Measurements from ENCODE around the gene RALGAPA1.
"Not testable (repeated sequence)": the region's sequence is repeated elsewhere in the genome, so short reads cannot be mapped to it uniquely, and the experiment has no call there.

Gene RALGAPA1

DNA sequence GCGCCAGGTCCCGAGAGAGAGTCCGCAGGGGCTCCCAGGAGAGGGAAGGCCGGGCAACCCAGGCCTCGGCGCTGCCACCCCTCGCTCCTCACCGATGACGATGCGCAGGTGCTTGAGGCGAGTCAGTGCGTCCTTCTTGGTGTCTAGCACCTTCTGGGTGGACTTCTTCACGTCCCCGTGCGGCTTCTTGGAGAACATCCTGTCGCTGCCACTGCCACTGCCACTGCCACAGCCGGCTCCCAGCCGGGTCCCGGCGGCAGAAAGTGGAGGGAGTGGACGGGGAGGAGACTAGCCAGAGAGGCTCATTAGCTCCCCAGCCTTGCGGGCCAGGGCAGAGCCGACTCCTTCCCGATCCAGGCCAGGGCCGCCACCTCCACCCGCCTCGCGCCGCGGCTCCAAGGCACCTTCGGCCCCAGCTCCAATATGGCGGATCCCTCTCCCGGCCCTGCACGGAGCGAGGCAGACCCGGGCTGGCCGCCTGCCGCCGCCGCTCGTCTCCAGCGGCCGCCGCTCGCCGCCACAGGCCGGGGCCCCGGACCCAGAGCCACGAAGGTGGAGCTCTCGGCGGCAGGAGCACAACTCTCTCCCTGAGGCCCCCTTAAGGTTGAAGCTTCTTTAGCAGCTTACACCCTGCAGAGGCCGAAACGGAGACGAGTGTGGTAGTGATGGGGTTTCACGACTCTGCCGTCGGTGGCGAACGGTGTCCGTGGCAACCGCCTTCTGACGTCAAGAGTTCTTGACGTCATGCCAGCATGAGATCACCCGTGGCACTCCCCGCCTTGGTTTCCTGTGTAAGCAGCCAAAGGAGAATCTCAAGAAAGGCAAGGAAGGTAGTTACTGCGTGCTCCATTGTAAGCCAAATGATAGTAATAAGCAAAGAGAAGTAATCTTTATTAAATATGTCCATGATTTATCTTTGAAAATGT is at the start of gene RALGAPA1:
Gene RALGAPA1, minus strand, starts transcription at position 658 of the 926 bp plus-strand sequence. Its CDS starts 460 bp downstream, at position 198.
- peak; percentile 87 for FAIRE-seq

DNA sequence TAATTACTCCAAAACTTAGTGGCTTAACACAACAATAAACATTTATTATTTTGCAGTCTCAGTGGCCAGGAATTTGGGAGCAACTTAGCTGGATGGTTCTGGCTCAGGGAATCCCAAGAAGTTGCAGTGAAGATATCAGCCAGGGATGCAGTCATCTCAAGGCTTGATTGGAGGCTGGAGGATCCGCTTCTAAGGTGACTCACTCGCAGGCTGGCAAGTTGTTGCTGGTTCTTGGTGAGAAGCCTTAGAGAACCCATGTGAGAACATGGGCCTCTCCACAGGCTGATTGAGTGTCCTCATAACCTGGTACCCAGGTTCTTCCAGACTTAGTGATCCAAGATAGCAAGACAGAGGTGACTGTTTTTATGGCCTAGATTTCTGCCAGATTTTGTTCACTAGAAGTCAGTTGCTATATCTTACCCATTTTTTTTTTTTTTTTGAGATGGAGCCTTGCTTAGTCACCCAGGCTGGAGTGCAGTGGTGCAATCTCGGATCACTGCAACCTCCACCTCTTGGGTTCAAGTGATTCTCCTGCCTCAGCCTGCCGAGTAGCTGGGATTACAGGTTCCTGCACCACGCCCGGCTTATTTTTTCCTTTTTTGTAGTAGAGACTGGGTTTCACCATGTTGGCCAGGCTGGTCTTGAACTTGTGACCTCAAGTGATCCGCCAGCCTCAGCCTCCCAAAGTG is 49.6 kb upstream of the RALGAPA1 start:
- FAIRE-seq: no peak

DNA sequence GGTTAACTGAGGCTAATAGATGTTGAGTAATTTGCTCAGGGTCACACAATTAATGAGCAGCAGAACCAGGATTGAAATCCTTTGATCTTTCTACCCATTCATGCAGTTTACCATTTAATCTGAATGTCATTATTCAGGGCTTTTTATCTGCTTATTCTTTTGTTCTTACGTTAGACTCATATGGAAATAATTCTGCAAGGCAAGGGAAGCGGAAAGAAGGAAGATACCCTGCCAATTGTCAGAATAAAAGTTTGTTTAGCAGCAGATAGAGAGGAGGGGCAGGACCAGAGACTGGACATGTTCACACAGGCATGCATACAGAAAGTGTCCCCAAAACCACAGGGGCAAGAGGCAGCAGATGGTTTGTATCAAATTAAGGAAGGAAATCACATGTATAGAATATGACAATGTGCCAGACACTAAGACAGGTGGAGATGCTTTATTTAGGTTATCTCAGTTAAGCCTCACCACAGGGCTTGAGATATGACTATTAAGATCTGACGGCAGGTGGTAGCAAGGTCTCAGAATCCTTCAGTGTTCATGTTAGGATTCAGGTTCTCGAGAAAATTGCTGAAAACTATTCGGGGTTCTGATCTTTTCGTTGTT is 46.9 kb upstream of the RALGAPA1 start:
- FAIRE-seq: no peak

DNA sequence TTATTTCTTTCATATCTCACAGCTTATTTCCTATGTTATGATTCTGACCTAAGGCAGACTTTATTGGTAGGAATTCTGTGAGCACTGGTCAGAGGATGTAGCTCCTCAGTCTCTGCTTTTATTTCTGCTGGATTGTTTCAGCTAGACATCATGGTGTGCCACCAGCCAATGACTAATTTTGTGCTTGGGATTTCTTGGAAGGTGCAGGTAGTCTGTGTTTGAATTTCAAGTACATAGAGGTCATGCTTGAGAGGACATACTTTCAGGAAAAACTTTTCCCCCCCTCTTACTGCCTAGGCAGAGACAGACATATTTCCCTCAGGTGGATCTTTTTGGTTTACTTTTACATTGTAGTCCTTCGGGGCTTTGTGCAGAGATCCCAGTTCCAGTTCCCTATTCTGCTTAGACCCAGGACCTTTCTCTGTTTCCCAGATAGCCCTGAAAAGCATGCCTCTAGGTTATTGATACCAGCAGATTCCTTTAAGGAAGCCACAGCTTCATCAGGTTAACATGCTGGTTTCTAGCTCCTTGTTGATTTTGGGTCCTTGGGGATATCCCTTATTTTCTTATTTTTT is 45.7 kb upstream of the RALGAPA1 start:
- FAIRE-seq: no peak

DNA sequence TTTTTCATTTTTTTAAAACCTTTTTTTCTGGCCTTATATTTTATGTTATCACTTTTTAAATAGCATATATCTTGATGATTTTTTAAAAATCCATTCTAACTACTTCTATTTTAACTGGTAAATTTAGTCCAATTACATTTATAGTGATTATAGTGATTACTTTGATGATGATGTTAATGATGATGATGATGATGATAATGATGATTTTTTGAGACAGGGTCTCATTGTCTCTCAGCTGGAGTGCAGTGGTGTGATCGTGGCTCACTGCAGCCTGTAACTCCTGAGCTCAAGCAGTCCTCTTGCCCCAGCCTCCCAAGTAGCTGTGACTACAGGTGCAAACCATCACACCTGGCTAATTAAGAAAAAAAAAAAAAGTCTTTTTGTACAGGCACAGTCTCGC is 44.1 kb upstream of the RALGAPA1 start:
- no peak for FAIRE-seq

DNA sequence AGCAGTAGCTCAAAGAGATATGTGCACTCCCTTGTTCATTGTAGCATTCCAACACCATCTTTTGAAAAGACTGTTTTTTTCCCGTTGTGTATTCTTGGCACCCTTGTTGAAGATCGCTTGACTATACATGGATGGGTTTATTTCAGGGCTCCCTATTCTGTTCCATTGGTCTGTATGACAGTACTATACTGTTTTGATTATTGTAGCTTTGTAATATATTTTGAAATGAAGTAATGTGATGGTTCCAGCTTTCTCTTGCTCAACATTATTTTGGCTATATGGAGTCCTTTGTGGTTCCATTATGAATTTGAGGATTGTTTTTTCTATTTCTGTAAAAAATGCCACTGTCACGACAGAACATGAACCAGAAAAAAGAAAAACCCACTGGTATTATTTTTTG is 42.7 kb upstream of the RALGAPA1 start:
- FAIRE-seq: no peak

DNA sequence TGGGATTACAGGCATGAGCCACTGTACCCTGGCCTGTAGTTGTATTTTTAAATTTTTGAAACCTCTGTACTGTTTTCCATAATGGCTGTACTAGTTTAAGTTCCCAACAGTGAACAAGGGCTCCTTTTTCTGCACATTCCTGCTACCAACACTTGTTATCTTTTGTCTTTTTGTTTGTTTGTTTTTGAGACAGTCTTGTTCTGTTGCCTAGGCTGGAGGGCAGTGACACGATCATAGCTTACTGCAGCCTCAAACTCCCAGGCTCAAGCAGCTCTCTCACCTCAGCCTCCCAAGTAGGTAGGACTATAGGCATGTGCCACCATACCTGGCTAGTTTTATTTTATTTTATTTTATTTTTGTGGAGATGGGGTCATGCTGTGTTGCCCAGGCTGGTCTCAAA is 40.0 kb upstream of the RALGAPA1 start:
- FAIRE-seq: no peak

DNA sequence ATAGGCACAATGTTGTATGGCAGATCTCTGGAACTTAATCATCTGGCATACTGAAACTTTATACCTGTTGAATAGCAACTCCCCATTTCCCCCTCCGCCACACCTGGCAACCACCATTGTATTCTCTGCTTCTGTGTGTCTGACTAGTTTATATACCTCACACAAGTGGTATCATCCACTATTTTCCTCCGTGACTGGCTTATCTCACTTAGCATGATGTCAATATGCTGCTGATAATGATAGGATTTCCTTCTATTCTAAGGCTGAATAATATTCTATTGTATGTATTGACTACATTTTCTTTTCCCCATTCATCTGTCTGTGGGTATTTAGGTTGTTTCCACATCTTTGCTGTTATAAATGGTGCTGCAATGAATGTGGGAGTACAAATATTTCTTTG is 38.5 kb upstream of the RALGAPA1 start:
- no peak for FAIRE-seq

DNA sequence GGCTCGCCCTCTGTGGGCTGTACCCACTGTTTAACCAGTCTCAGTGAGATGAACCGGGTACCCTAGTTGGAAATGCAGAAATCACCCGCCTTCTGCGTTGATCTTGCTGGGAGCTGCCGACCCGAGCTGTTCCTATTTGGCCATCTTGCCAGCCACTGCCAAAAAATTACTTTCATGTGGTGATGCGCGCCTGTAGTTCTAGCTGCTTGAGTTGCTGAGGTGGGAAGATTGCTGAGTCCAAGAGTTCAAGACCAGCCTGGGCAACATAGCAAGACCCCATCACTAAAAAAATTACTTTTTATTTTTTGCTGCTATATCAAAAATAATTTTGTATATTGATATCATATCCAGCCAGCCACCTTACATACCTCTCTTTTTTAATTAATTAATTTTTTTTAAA is 35.4 kb upstream of the RALGAPA1 start:
- FAIRE-seq: no peak

DNA sequence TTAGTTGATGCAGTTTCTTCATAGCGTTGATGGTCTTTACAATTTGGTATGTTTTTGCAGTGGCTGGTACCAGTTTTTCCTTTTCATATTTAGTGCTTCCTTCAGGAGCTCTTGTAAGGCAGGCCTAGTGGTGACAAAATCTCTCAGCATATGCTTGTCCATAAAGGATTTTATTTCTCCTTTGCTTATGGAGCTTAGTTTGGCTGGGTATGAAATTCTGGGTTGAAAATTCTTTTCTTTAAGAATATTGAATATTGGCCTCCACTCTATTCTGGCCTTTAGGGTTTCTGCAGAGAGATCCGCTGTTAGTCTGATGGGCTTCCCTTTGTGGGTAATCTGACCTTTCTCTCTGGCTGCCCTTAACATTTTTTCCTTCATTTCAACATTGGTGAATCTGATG is 33.1 kb upstream of the RALGAPA1 start:
- FAIRE-seq: not testable (repeated sequence)

DNA sequence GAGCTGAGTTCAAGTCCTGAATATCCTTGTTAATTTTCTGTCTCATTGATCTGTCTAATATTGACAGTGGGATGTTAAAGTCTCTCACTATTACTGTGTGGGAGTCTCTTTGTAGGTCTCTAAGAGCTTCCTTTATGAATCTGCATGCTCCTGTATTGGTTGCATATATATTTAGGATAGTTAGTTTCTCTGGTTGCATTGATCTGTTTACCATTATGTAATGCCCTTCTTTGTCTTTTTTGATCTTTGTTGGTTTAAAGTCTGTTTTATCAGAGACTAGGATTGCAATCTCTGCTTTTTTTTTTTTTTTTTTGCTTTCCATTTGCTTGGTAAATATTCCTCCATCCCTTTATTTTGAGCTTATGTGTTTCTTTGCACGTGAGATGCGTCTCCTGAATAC is 32.6 kb upstream of the RALGAPA1 start:
- FAIRE-seq: not testable (repeated sequence)

DNA sequence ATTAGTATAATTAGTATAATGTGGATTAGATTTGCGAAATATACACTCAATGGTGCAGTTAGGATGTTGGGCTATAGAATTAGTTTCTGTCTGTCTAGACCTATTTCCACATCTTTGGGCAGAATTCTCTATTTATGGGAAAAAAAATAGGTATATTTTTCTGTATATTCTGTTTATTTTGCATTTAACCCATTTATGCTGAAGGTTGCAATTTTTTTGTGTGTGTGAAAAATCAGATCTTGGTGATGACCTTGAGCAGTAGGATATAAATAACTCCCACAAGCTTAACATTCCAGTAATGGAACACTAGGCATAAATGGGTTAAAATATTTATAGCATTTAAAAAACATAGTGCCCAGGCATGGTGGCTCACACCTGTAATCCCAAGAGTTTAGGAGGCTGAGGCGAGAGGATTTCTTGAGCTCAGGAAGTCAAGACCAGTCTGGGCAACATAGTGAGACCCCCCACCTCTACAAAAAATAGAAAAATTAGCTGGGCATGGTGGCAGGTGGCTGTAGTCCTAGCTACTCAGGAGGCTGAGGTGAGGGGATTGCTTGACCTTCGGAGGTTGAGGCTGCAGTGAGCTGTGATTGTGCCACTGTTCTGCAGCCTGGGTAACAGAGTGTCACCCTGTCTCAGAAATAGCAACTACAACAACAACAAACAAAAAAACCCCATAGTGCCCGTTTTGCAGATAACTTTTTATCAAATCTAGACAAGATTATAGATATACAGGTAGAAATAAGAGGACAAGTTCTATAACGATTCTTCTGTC is 26.3 kb upstream of the RALGAPA1 start:
- FAIRE-seq: no peak

DNA sequence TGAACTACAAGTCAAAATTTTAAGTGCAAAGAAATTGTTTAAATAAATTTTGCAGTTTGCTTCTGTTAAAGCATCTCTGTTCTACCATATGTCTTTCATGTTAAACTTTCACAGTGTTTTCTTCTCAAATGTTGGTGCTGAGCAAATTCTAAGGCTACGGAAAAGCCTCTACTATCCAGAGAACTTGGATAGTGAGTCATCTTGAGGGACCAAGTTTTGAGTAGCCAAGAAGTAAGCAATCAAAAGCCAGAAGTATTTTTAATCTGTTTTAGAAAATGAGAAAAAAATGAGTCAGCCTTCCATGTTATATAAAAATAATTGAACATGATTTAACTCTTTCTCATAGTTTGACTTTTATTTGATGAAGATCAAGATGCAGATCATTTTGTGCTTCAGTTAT is 20.4 kb upstream of the RALGAPA1 start:
- no peak for FAIRE-seq

DNA sequence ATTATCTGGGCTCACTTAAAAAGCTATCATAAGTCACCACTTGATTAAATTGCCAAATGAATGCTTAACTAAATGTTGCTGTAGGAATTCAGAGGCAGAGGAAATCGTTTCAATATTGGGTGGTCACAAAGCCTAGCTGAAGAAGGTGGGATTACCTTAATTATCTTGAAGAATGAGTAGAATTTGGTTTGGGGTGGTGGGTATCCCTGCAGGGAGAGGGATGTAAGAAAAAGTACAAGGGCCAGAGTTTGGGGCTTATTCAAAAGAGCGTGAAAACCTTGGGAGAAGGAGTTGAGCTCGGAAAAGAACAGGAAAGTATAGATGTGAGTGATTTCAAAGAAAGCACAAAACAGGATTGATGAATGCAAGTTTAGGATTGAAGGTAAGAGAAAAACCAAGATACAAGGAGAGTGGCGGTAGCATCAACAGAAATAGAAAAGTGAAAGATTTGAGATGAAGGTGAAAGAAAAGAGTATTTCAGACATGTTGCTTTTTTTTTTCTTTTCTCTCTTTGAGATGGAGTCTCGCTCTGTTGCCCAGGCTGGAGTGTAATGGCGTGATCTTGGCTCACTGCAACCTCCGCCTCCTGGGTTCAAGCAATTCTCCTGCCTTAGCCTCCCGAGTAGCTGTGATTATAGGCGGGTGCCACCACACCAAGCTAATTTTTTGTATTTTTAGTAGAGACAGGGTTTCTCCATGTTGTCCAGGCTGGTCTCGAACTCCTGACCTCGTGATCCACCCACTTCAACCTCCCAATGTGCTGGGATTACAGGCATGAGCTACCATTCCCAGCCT is 18.8 kb upstream of the RALGAPA1 start:
- no peak for FAIRE-seq

DNA sequence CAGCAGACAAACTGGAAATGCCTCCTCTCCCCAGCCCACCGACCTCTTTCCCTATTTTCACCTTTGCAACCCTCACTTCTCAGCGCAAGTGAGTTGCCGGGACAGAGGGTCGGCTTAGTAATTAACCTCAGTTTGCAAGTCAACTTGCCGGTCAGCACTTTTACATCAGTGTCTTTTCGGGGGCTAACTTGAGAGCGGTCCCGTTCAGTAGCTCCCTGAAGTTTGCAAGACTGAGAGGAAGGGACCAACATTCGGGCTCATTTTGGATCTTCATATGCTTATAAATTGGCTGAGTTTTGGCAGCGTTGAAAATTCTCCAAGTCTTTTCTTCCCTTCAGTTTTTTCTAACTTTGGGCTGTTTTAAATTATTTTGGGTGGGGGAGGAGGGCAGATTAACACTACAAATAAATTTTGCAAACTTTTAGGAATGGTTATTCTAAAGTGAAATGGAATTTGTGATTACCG is 17.9 kb upstream of the RALGAPA1 start:
- no peak for FAIRE-seq

DNA sequence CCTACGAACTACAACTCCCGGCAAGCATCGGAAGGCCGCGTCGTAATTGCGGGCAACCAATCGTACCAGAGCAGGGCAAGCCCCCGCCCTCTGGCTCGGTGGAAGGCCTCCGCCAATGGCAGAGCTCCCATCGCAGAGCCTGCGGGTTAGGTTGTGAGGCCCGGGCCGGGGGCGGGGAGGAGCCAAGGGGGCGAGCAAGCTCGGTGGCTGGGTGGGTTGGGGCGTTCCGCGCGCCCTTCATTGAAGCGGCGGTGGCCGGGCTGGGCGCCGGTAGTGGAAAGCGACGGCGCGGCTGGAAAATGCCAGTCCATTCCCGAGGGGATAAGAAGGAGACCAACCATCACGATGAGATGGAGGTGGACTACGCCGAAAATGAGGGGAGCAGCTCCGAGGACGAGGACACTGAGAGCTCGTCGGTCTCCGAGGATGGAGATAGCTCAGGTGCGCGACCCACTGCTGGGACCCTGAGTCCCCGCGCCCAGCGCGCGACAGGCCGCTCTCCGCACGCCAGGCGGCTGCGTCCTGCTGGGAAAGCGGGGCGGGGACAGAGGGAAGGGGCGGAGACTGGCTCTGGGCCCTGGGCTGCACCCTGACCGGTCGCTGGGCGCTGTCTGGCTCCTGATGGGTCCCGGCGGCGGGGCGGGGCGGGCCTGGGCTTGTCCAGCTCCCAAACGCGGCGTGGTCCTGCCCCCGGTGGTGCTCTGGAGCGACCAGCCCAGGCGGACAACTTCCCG is 17.3 kb upstream of the RALGAPA1 start, which contains the start of gene BRMS1L:
Gene BRMS1L, plus strand, starts transcription at position 121 of the 734 bp plus-strand sequence. Its CDS starts 179 bp downstream, at position 300.
- peak; percentile 98 for FAIRE-seq

DNA sequence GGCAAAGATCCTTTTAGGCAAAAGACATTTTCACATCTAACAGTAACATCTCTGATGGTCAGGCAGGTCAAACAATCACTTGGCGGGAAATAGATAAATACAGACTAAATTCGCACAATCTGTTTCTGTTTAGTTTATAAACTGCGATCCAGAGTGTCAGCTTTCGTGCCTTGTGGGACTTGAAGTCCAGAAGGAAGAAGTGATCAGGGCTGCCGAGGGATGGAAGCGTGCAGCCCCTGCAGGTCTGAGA is 16.8 kb upstream of the RALGAPA1 start:
- FAIRE-seq: no peak

DNA sequence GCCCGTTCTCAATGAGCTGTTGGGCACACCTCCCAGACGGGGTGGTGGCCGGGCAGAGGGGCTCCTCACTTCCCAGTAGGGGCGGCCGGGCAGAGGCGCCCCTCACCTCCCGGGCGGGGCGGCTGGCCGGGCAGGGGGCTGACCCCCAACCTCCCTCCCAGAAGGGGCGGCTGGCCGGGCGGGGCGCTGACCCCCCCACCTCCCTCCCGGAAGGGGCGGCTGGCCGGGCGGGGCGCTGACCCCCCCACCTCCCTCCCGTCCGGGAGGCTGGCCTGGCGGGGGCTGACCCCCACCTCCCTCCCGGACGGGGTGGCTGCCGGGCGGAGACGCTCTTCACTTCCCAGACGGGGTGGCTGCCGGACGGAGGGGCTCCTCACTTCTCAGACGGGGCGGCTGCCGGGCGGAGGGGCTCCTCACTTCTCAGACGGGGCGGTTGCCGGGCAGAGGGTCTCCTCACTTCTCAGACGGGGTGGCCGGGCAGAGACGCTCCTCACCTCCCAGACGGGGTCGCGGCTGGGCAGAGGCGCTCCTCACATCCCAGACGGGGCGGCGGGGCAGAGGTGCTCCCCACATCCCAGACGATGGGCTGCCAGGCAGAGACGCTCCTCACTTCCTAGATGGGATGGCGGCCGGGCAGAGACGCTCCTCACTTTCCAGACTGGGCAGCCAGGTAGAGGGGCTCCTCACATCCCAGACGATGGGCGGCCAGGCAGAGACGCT is 15.5 kb upstream of the RALGAPA1 start:
- not testable (repeated sequence) for FAIRE-seq

DNA sequence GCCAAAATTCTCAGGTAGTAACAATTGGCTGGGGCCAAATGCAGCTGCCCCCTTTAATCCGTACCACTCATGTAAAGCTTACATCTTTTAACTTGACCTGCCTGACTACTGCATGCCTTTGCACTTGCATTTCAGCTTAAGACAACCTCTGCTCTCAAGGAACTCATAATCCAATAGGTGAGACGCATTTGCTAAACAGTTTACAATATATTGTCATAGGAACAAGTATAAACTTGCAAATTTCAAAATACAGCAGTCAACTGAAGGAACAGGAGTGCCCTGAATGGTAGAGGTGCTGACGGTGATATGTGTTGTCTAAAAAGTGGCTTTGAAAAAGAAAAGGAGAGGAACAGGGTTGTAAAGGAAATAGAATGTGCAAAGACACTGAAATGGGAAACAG is 13.4 kb upstream of the RALGAPA1 start:
- no peak for FAIRE-seq
